Chondrocyte (in vitro differentiated cells): ENCODE measurements around the gene ADGRG1. TPM values are rescaled to one million over a fixed set of nuclear protein-coding genes. Genes with fewer than 3 reads are reported as not detected.
A peak's percentile ranks its signal among the peaks of the same experiment; 100 is the strongest.

Experiments
- DNase-seq: peaks from one replicate; pipeline ENCODE4 v3.0.0; 2021; ENCODE audit warnings: mixed read lengths, low spot score
- H3K27ac Mint-ChIP-seq: one replicate; pipeline ENCODE4 v1.8.0; 2021; ENCODE audit warnings: mild to moderate bottlenecking, moderate library complexity, mixed read lengths; ENCODE audit not compliant: unreplicated experiment
- H3K27me3 Mint-ChIP-seq: 2 replicates; pipeline ENCODE4 v1.8.0; 2021; ENCODE audit warnings: low read depth, mixed read lengths
- H3K36me3 Mint-ChIP-seq: 2 replicates; pipeline ENCODE4 v1.8.0; 2021; ENCODE audit warnings: low read depth, mixed read lengths
- H3K4me1 Mint-ChIP-seq: 2 replicates; pipeline ENCODE4 v1.8.0; 2021; ENCODE audit warnings: low read depth, mild to moderate bottlenecking, mixed read lengths
- H3K4me3 Mint-ChIP-seq: one replicate; pipeline ENCODE4 v1.8.0; 2021; ENCODE audit warnings: mild to moderate bottlenecking, moderate library complexity, mixed read lengths; ENCODE audit not compliant: unreplicated experiment
- H3K9me3 Mint-ChIP-seq: 2 replicates; pipeline ENCODE4 v1.8.0; 2021; ENCODE audit warnings: low read depth, mixed read lengths
- CTCF ChIP-seq: fragments of 200-600 bp; sonication (generic); IDR thresholded peaks from 2 replicates; pipeline ENCODE4 v1.5.0; 2021; ENCODE audit warnings: antibody characterized with exemption, mild to moderate bottlenecking, moderate library complexity
- total RNA-seq: library from RNA; stranded (reverse); gene quantifications from 3 replicates; pipeline ENCODE4 v1.2.1, GENCODE V29; 2021

Gene ADGRG1
- total RNA-seq, 1 donor from 2014 or later = 57.8 TPM

- Mint-ChIP-seq H3K27me3 (no peaks in the 10 kb centered on the region), H3K9me3 (no peaks in the 10 kb centered on the region), H3K4me1 (peaks cover 6% of the 10 kb centered on the region), H3K27ac (no peak overlapping the region), H3K4me3 (no peak overlapping the region), H3K36me3 (no peaks in the 10 kb centered on the region)
- TF ChIP-seq CTCF = no peak
- DNase-seq = peak; percentile 21
Measured at GRCh38 chr16:57616876-57617275, 11.6 kb upstream of the ADGRG1 start.

GRCh38 chr16:57617604-57618111, 10.8 kb upstream of the ADGRG1 start:
- Mint-ChIP-seq H3K36me3 (no peaks in the 10 kb centered on the region), H3K27me3 (no peaks in the 10 kb centered on the region), H3K27ac (no peak overlapping the region), H3K4me1 (peaks cover 14% of the 10 kb centered on the region), H3K4me3 (no peak overlapping the region), H3K9me3 (no peaks in the 10 kb centered on the region)
- no peak for TF ChIP-seq CTCF
- peak; percentile 62 for DNase-seq

DNA sequence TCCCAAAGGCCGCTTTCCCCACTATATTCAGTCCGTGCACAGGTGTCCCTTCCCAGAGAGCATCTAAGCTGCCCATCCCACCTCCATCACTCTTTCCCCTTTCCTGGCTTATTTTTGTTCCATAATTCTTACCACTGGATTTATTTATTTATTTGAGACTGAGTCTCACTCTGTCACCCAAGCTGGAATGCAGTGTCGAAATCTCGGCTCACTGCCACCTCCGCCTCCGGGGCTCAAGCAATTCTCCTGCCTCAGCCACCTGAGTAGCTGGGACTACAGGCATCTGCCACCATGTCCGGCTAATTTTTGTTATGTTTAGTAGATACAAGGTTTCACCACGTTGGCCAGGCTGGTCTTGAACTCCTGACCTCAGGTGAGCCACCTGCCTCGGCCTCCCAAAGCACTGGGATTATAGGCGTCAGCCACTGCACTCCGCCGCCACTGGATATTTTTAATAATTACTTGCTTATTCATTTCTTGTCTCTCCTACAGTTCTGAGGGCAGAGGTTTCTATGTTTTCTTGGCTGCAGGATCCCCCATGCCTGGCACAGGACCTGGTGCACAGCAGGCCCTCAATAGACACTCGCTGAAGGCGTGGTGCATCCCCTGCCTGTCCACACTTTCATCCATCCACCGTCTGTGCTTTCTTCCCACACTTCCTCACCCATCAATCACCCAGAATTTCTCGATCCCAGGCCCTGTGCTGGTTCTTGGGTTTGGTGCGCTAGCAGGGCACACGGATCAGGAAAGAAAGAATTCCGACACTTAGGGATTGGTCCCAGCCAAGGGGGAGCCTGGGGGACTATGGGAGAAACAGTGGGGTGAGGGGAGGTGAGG, 9.9 kb upstream of the ADGRG1 start:
- no peaks in the 10 kb centered on the region for H3K36me3 Mint-ChIP-seq
- TF ChIP-seq CTCF = no peak
- no peaks in the 10 kb centered on the region for H3K9me3 Mint-ChIP-seq
- peaks cover 22% of the 10 kb centered on the region for H3K4me1 Mint-ChIP-seq
- H3K4me3 Mint-ChIP-seq = no peak overlapping the region
- no peak overlapping the region for H3K27ac Mint-ChIP-seq
- DNase-seq = peak; percentile 51
- no peaks in the 10 kb centered on the region for H3K27me3 Mint-ChIP-seq

GRCh38 chr16:57619133-57619605, 9.3 kb upstream of the ADGRG1 start:
- Mint-ChIP-seq H3K36me3 (no peaks in the 10 kb centered on the region), H3K27ac (no peak overlapping the region), H3K9me3 (no peaks in the 10 kb centered on the region), H3K27me3 (no peaks in the 10 kb centered on the region), H3K4me1 (peaks cover 29% of the 10 kb centered on the region), H3K4me3 (no peak overlapping the region)
- TF ChIP-seq CTCF = no peak
- peak; percentile 29 for DNase-seq

DNA sequence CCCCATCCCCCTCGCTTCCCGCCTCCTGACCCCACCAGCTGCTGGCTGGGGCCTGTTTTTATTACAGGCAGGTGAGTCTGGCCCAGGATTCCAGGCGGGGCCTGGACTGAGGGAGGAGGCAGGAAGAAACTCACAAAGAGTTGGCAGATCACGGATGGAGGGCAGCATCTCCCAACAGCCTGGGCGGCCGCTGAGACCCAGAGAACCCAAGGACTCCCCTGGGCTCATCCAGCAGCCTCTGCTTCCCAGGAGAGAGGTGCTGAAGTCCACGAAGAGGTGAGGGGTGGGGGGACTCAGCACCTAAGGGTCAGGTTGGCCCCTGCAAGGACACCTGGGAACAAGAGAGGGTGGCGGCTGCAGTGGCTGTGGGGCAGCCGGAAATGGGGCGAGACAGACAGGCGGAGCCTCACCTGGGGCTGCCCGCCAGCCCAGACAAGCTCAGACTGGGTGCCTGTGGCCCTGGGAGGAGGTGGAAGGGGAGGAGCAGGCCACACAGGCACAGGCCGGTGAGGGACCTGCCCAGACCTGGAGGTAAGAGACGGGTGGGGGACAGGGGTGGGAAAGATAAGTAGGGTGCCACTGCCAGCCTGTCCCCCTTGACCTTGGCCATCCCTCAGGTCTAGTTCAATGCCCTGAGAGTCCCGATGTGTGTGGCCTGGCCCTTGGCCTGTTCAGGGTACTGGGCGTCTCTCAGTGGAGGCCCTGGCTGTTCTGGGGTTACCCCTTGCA, 8.7 kb upstream of the ADGRG1 start:
- Mint-ChIP-seq H3K4me3 (no peak overlapping the region), H3K27ac (no peak overlapping the region)

More for the DNA sequence above, 8.7 kb upstream of the ADGRG1 start:
- DNase-seq = peak; percentile 87
- H3K9me3 Mint-ChIP-seq = no peaks in the 10 kb centered on the region
- no peaks in the 10 kb centered on the region for H3K27me3 Mint-ChIP-seq
- H3K36me3 Mint-ChIP-seq = no peaks in the 10 kb centered on the region
- TF ChIP-seq CTCF = no peak
- H3K4me1 Mint-ChIP-seq = peaks cover 35% of the 10 kb centered on the region
